Stomach (tissue), 4 donors: ENCODE data around the gene ITPKC.

Experiments used
- EP300 ChIP-seq: sonication (generic); formaldehyde crosslinking; IDR thresholded peaks from one replicate; pipeline ENCODE4 v1.6.1; 2017; ENCODE audit warnings: antibody characterized with exemption
- POLR2AphosphoS5 ChIP-seq, 3 donors: sonication (generic); formaldehyde crosslinking; IDR thresholded peaks; one replicate each; pipeline ENCODE4 v1.6.1; 2016; ENCODE audit warnings: antibody characterized with exemption in 3 of 3
- TF ChIP-seq, protein P1 (sequence below), 7 experiments: fragments of 450-650 bp in 4 of 7; fragments of 200-600 bp in 3 of 7; sonication (generic) in 3 of 7; IDR thresholded peaks; one replicate each; pipeline ENCODE4 v1.5.1; 2016 to 2019; ENCODE audit warnings: antibody characterized with exemption in 7 of 7, control low read depth in 2 of 7, mild to moderate bottlenecking in 1 of 7

DNA sequence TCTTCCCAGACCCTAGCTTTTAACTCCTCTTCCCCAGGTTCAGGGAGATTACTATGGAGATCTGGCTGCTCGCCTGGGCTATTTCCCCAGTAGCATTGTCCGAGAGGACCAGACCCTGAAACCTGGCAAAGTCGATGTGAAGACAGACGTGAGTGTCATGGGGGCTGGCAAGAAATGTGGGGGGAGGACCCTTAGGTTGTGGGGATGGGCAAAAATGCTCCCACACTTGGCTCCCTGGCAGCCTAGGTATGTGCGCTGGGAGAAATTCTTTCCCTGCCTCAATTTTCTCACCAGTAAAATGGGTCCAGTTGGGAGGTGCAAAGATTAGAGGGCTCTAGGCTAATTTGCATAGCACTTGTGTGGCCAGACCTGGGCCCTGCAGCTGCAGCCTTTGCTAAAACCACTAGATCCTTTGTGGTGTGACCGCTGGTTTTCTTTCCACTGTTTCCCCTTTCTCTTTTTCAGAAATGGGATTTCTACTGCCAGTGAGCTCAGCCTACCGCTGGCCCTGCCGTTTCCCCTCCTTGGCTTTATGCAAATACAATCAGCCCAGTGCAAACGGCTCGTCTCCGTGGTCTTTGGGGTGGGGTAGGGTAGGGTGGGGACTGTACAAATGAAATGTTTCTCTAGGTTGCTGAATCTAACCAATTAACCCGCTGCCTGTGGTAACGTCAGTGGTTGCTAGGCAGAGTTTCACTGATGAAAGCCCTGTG lies 60.2 kb downstream of the ITPKC start:
- TF ChIP-seq, protein P1, sequence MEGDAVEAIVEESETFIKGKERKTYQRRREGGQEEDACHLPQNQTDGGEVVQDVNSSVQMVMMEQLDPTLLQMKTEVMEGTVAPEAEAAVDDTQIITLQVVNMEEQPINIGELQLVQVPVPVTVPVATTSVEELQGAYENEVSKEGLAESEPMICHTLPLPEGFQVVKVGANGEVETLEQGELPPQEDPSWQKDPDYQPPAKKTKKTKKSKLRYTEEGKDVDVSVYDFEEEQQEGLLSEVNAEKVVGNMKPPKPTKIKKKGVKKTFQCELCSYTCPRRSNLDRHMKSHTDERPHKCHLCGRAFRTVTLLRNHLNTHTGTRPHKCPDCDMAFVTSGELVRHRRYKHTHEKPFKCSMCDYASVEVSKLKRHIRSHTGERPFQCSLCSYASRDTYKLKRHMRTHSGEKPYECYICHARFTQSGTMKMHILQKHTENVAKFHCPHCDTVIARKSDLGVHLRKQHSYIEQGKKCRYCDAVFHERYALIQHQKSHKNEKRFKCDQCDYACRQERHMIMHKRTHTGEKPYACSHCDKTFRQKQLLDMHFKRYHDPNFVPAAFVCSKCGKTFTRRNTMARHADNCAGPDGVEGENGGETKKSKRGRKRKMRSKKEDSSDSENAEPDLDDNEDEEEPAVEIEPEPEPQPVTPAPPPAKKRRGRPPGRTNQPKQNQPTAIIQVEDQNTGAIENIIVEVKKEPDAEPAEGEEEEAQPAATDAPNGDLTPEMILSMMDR (IDR thresholded peaks at IDR 0.05) = peak in 1 of 7 experiments; percentile 7
- TF ChIP-seq POLR2AphosphoS5 (IDR thresholded peaks at IDR 0.05) (peak in 2 of 3 donors; percentile 58 to 80), EP300 (no peak)
